Measurements from ENCODE around the gene RIN3.

The RIN3 gene

GRCh38 chr14:92540472-92541048 lies 27.0 kb downstream of the RIN3 start:
- intact Hi-C loops (cut with DNase I) = no loop called here
- peak in 30 of 42 donors; percentile 9 to 83 (median 48) for DNase-seq

GRCh38 chr14:92542766-92543554 lies 29.4 kb downstream of the RIN3 start:
- intact Hi-C loops (cut with DNase I) = no loop called here
- no peak for DNase-seq

- intact Hi-C loops (cut with DNase I) = no loop called here
- DNase-seq = no peak
Observed at GRCh38 chr14:92544051-92544720, 30.6 kb downstream of the RIN3 start.

- DNase-seq = no peak
- intact Hi-C loops (cut with DNase I) = no loop called here
Observed at GRCh38 chr14:92546347-92547053, 32.9 kb downstream of the RIN3 start.

- intact Hi-C loops (cut with DNase I) = no loop called here
- DNase-seq = no peak
Observed at GRCh38 chr14:92549105-92549858, 35.7 kb downstream of the RIN3 start.

- peak in 3 of 42 donors; percentile 26 to 38 (median 29) for DNase-seq
- intact Hi-C loops (cut with DNase I) = no loop called here
Observed at GRCh38 chr14:92549859-92550230, 36.3 kb downstream of the RIN3 start.

- intact Hi-C loops (cut with DNase I) = no loop called here
- DNase-seq = no peak
Observed at GRCh38 chr14:92551044-92551841, 37.7 kb downstream of the RIN3 start.

GRCh38 chr14:92552066-92552465 lies 38.5 kb downstream of the RIN3 start:
- peak in 2 of 42 donors; percentile 40 to 51 for DNase-seq
- intact Hi-C loops (cut with DNase I) = no loop called here

- no peak for DNase-seq
Observed at GRCh38 chr14:92553438-92553837, 39.9 kb downstream of the RIN3 start.

GRCh38 chr14:92555465-92556111 lies 42.0 kb downstream of the RIN3 start:
- intact Hi-C loops (cut with DNase I) = no loop called here
- DNase-seq = peak in 3 of 42 donors; percentile 8 to 38 (median 22)

More at GRCh38 chr14:92553438-92553837, 39.9 kb downstream of the RIN3 start:
- intact Hi-C loops (cut with DNase I) = no loop called here

- intact Hi-C loops (cut with DNase I) = no loop called here
- no peak for DNase-seq
Observed at GRCh38 chr14:92556255-92556741, 42.7 kb downstream of the RIN3 start.

- DNase-seq = peak in 3 of 42 donors; percentile 25 to 40 (median 38)
- intact Hi-C loops (cut with DNase I) = no loop called here
Observed at GRCh38 chr14:92556863-92557543, 43.4 kb downstream of the RIN3 start.

GRCh38 chr14:92557544-92557912 lies 43.9 kb downstream of the RIN3 start:
- intact Hi-C loops (cut with DNase I) = no loop called here
- no peak for DNase-seq

GRCh38 chr14:92558319-92558718 lies 44.7 kb downstream of the RIN3 start:
- intact Hi-C loops (cut with DNase I) = no loop called here
- DNase-seq = no peak

- intact Hi-C loops (cut with DNase I) = no loop called here
- DNase-seq = no peak
Observed at GRCh38 chr14:92559486-92559885, 45.9 kb downstream of the RIN3 start.

- no peak for DNase-seq
- intact Hi-C loops (cut with DNase I) = no loop called here
Observed at GRCh38 chr14:92560106-92560865, 46.7 kb downstream of the RIN3 start.
